A549 (cell line): Measurements from ENCODE around the gene VPS37D. TPM values are rescaled to one million over a fixed set of nuclear protein-coding genes. Genes with fewer than 3 reads are reported as not detected.

Experiments used
- ATAC-seq, 2 experiments: fragments of 200-7000 bp in 1 of 2; fragments of >200 bp in 1 of 2; cut with Nextera tagmentation in 1 of 2; cut with Tn5 transposase in 1 of 2; 3 replicates each; pipeline versions ENCODE4 v1.8.0 to v1.9.1; 2018 to 2020; ENCODE audit warnings: mild to moderate bottlenecking in 1 of 2, moderate library complexity in 1 of 2
- CTCF ChIA-PET: fragments of 300-600 bp; sonication (Branson Sonifier 250); formaldehyde crosslinking; extraction: SDS; loops from one replicate; lab custom pipeline; 2021; ENCODE audit warnings: antibody characterized with exemption, inconsistent platforms; lab: Yijun Ruan, JAX
- POLR2A ChIA-PET: fragments of 350-600 bp; formaldehyde crosslinking; extraction: SDS; loops from one replicate; lab custom pipeline; 2021; ENCODE audit warnings: antibody characterized with exemption, inconsistent platforms; lab: Yijun Ruan, JAX
- DNase-seq, 2 experiments: peaks; one replicate each; pipeline versions ENCODE4 v3.0.0 to v3.0.0-alpha.2; 2011 to 2016; ENCODE audit warnings: low read depth in 1 of 2, low spot score in 1 of 2
- FAIRE-seq: peaks from 2 replicates; lab custom pipeline; 2011; peaks lifted over from hg19 to GRCh38; lab: Jason Lieb, UNC
- H3K27ac ChIP-seq, 2 experiments: fragments of >200 bp; sonication (Bioruptor Twin); formaldehyde crosslinking; 3 replicates each; pipeline ENCODE4 v1.5.1; 2016 to 2017
- H3K4me1 ChIP-seq: fragments of >200 bp; sonication (Bioruptor Twin); formaldehyde crosslinking; 3 replicates; pipeline ENCODE4 v1.6.1; 2016
- H3K4me2 ChIP-seq: fragments of >200 bp; sonication (Bioruptor Twin); formaldehyde crosslinking; 3 replicates; pipeline ENCODE4 v1.6.1; 2016
- H3K4me3 ChIP-seq: fragments of >200 bp; sonication (Bioruptor Twin); formaldehyde crosslinking; 3 replicates; pipeline ENCODE4 v1.5.1; 2016
- H3K9me3 ChIP-seq: fragments of >200 bp; sonication (Bioruptor Twin); formaldehyde crosslinking; 3 replicates; pipeline ENCODE4 v1.6.1; 2016
- CTCF ChIP-seq: fragments of >200 bp; sonication (Bioruptor Twin); formaldehyde crosslinking; IDR thresholded peaks from 3 replicates; pipeline ENCODE4 v1.5.1; 2016
- E2F6 ChIP-seq: IDR thresholded peaks from 2 replicates; pipeline ENCODE4 v1.6.1; 2012; ENCODE audit warnings: low read depth, borderline replicate concordance
- FOSL2 ChIP-seq, 2 experiments: fragments of 450-650 bp in 1 of 2; fragments of >200 bp in 1 of 2; sonication (Bioruptor Twin) in 1 of 2; formaldehyde crosslinking; IDR thresholded peaks; 2 replicates each; pipeline versions ENCODE4 v1.5.0 to v1.6.1; 2016 to 2020; ENCODE audit warnings: mild to moderate bottlenecking in 1 of 2, moderate library complexity in 1 of 2
- FOXS1 ChIP-seq: fragments of 250-450 bp; sonication (Bioruptor Pico); IDR thresholded peaks from 2 replicates; pipeline ENCODE4 v1.5.0; 2020; ENCODE audit warnings: mild to moderate bottlenecking, moderate library complexity
- GATA3 ChIP-seq: IDR thresholded peaks from 2 replicates; pipeline ENCODE4 v1.6.1; 2012; ENCODE audit warnings: borderline replicate concordance
- JUNB ChIP-seq: fragments of >200 bp; sonication (Bioruptor Twin); formaldehyde crosslinking; IDR thresholded peaks from 2 replicates; pipeline ENCODE4 v1.6.1; 2016
- MAX ChIP-seq: IDR thresholded peaks from 2 replicates; pipeline ENCODE4 v1.6.1; 2012
- PBX3 ChIP-seq: IDR thresholded peaks from 2 replicates; pipeline ENCODE4 v1.6.1; 2012
- PHF8 ChIP-seq: fragments of 200-600 bp; sonication (generic); IDR thresholded peaks from 2 replicates; pipeline ENCODE4 v1.6.1; 2016; ENCODE audit warnings: low read depth, mild to moderate bottlenecking, antibody characterized with exemption, moderate library complexity, borderline replicate concordance
- POLR2A ChIP-seq: IDR thresholded peaks from 2 replicates; pipeline ENCODE4 v1.6.1; 2012; ENCODE audit warnings: mild to moderate bottlenecking, low read length
- RAD21 ChIP-seq, 2 experiments: fragments of >200 bp in 1 of 2; sonication (Bioruptor Twin) in 1 of 2; formaldehyde crosslinking in 1 of 2; IDR thresholded peaks in 1 of 2; conservative IDR thresholded peaks in 1 of 2; 2 replicates in 1 of 2; 3 replicates in 1 of 2; pipeline ENCODE4 v1.6.1; 2012 to 2018; ENCODE audit warnings: inconsistent platforms in 1 of 2
- RARB ChIP-seq: fragments of 250-450 bp; sonication (Bioruptor Pico); IDR thresholded peaks from 2 replicates; pipeline ENCODE4 v1.8.0; 2021; ENCODE audit warnings: mild to moderate bottlenecking, moderate library complexity
- REST ChIP-seq: fragments of 200-600 bp; sonication (generic); IDR thresholded peaks from 2 replicates; pipeline ENCODE4 v1.6.1; 2016; ENCODE audit warnings: antibody characterized with exemption, mild to moderate bottlenecking, moderate library complexity
- SMC3 ChIP-seq: fragments of >200 bp; sonication (Bioruptor Twin); formaldehyde crosslinking; IDR thresholded peaks from 3 replicates; pipeline ENCODE4 v1.6.1; 2018; ENCODE audit warnings: inconsistent platforms
- TFCP2L1 ChIP-seq: fragments of 250-450 bp; sonication (Bioruptor Pico); IDR thresholded peaks from 2 replicates; pipeline ENCODE4 v1.5.0; 2021; ENCODE audit warnings: mild to moderate bottlenecking
- TP53 ChIP-seq: fragments of 250-450 bp; sonication (Bioruptor Pico); IDR thresholded peaks from 2 replicates; pipeline ENCODE4 v1.5.0; 2021; ENCODE audit warnings: mild to moderate bottlenecking, moderate library complexity
- USF2 ChIP-seq: fragments of 450-650 bp; IDR thresholded peaks from 2 replicates; pipeline ENCODE4 v1.6.1; 2014; ENCODE audit warnings: antibody characterized with exemption
- WGBS: methylation state at CpG from one replicate; pipeline ENCODE4 v1.1.6; 2017; ENCODE audit errors: missing lambda C conversion rate; 5-methylcytosine and 5-hydroxymethylcytosine counted together
- polyA plus RNA-seq, 4 experiments: library from polyadenylated mRNA; depleted of rRNA in 3 of 4; stranded (reverse); fragments of >200 nt; fragmentation: RNase III in 1 of 4; extraction: RNeasy Plus Mini Kit Qiagen cat#74134 plus additional on column Dnase treatment in 1 of 4; gene quantifications; 2 replicates in 3 of 4; 3 replicates in 1 of 4; pipeline ENCODE4 v1.2.3, GENCODE V29; 2011 to 2017

VPS37D gene
- polyA plus RNA-seq, 2 of the 4 experiments (the other 2 are of a cell fraction) = 2.6 to 3.3 TPM

GRCh38 chr7:73647725-73648592 is 19.7 kb upstream of the VPS37D start:
- TF ChIP-seq FOXS1 (CRISPR knock-in tag) (no peak), RAD21 (conservative IDR thresholded peaks at IDR 0.05 in 1 of 2, IDR thresholded peaks at IDR 0.05 in 1 of 2) (peak in 1 of 2 experiments; percentile 49; a peak in 1 of 5 replicates), RARB (CRISPR knock-in tag) (no peak), TP53 (CRISPR knock-in tag) (no peak), PBX3 (no peak), USF2 (no peak), JUNB (no peak), REST (no peak), MAX (peak; percentile 81), GATA3 (no peak), FOSL2 (IDR thresholded peaks at IDR 0.05) (no peak), FOSL2 (CRISPR knock-in tag; IDR thresholded peaks at IDR 0.05) (no peak), PHF8 (peak; percentile 53; the same call in 1 of the 2 replicates), CTCF (peak; percentile 50), TFCP2L1 (CRISPR knock-in tag) (no peak), E2F6 (peak; percentile 70; the same call in 1 of the 2 replicates), SMC3 (peak; percentile 50), POLR2A (no peak)
- ChIA-PET CTCF (interaction anchor here (0.8 to 6.8 kb wide), 9 partner anchors 19 to 87 kb away, joined by 3 to 50 read pairs (median 6); partner anchors contain the start of gene VPS37D), POLR2A (no interaction called here)
- DNase-seq (peak in 1 of 2 experiments; percentile 43), ATAC-seq (peak; percentile 81 to 84), FAIRE-seq (no peak)
- 15% methylated on average over 6 of the region's 62 CpGs for WGBS
- H3K4me2 ChIP-seq = peak overlapping the region; percentile 98
- H3K4me1 ChIP-seq = peaks cover 13% of the 10 kb centered on the region; the same call in 2 of the 3 replicates
- H3K4me3 ChIP-seq = peak overlapping the region; percentile 68
- no peaks in the 10 kb centered on the region for H3K9me3 ChIP-seq
- H3K27ac ChIP-seq = peak overlapping the region; percentile 91 to 95
